GM10266 (cell line): ENCODE data around the gene INHBA.

Source experiments
- DNase-seq: peaks from one replicate; pipeline ENCODE4 v3.0.0; 2012; ENCODE audit errors: extremely low spot score
- TF ChIP-seq, protein P1 (sequence below): IDR thresholded peaks from 2 replicates; pipeline ENCODE4 v1.5.1; 2012; ENCODE audit warnings: mild to moderate bottlenecking, low read depth; ENCODE audit not compliant: control insufficient read depth, insufficient read depth; ENCODE audit errors: missing control alignments

Gene INHBA

DNA sequence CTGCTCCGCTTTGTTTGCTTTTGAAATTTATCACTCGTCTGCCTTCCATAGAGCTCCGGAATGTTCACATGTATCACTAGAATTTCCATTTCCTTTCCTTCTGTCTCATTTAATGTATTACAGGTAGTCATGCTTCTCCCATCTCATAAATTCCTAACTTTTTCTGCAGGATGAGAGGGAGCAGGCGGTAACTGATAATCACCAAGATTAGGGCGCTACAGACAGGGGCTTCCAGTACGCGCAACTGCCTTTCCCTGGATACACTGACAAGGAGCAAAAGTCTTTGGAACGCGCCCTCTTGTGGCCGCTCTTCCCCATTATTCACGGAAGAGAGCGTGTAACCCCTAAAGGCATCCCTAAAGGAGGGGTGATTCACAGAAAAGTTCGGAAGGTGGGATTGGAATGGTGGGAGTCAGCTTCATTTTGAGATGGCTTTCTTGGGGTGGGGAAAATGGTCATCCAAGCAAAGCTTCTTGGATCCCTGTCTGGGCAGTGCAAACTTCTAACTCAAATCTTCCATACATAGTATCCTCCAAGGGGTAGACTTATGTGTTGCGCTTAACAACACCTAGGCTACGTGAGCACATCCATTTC is 6.5 kb downstream of the INHBA start:
- peak; percentile 46 for DNase-seq
- TF ChIP-seq, protein P1, sequence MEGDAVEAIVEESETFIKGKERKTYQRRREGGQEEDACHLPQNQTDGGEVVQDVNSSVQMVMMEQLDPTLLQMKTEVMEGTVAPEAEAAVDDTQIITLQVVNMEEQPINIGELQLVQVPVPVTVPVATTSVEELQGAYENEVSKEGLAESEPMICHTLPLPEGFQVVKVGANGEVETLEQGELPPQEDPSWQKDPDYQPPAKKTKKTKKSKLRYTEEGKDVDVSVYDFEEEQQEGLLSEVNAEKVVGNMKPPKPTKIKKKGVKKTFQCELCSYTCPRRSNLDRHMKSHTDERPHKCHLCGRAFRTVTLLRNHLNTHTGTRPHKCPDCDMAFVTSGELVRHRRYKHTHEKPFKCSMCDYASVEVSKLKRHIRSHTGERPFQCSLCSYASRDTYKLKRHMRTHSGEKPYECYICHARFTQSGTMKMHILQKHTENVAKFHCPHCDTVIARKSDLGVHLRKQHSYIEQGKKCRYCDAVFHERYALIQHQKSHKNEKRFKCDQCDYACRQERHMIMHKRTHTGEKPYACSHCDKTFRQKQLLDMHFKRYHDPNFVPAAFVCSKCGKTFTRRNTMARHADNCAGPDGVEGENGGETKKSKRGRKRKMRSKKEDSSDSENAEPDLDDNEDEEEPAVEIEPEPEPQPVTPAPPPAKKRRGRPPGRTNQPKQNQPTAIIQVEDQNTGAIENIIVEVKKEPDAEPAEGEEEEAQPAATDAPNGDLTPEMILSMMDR, result peak; percentile 64

- TF ChIP-seq, protein P1, result no peak
- DNase-seq, result no peak
These were observed 7.1 kb downstream of the INHBA start for GRCh38 chr7:41695661-41696322.

DNA sequence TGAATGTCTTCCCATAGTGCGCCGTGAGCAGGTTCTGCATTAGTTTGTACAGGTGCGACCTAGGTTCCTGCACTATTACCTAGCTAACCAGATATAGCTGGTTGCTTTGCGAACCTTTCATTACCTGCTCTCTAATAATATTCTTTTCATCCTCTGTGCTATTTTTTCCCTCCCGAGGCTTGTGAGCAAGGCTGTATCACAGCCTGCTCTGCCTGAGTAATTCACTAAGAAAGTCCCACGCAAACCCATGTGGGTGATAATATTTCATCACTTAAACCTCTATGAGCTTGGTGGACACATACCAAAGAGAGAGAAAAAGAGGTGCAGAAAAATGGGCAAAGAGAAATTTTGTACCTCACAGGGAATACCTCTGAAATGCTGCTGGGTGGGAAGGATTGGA is 8.4 kb downstream of the INHBA start:
- DNase-seq, result no peak

GRCh38 chr7:41693150-41693997 is 9.5 kb downstream of the INHBA start:
- TF ChIP-seq, protein P1, result no peak
- DNase-seq, result no peak

More for the DNA sequence above, 8.4 kb downstream of the INHBA start:
- TF ChIP-seq, protein P1, result no peak

DNA sequence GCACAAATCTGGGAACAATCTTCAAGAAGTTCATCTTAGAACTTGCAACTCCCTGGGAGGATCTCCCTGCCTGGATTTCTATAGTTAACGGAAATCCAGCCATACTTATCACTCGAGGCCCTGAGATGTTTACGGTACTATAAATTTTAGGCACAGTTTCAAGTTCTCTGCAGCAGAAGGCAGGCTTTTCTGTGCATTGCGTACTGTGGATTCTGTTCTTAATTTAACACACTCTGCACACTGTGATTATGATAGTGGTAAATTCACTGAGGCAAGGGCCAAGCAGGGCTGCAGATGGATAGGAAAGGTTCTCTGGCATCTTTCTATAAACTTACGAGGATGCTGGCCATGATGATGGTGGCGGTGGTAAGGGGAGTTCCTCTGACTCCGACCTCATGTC is 10.6 kb downstream of the INHBA start:
- DNase-seq, result no peak
- TF ChIP-seq, protein P1, result no peak

- DNase-seq, result no peak
- TF ChIP-seq, protein P1, result no peak
These were observed 11.4 kb downstream of the INHBA start for GRCh38 chr7:41691286-41692190.
